ENCODE data around the gene ZNF184. TPM values are rescaled to one million over a fixed set of nuclear protein-coding genes. Genes with fewer than 3 reads are reported as not detected.
A peak's percentile ranks its signal among the peaks of the same experiment; 100 is the strongest.

The ZNF184 gene
- total and polyA plus RNA-seq, 9 of the 15 experiments (the other 6 are each of a cell fraction or from before 2014, with no cell fraction given), result 7.6 to 22.2 (median 12.8) TPM

GRCh38 chr6:27472617-27473400 lies at the start of gene ZNF184 (continued):
- peak; percentile 31 to 42 (median 37); a peak in 5 of 6 replicates for TF ChIP-seq CTCF (IDR thresholded peaks at IDR 0.05 in 2 of 3, conservative IDR thresholded peaks at IDR 0.05 in 1 of 3; ENCODE audit: insufficient read depth in 2 of 3, low read depth in 1 of 3, low read length in 3 of 3)
- no peak for TF ChIP-seq SP2 (IDR thresholded peaks at IDR 0.05; ENCODE audit: extremely low read depth, low read depth, low read length, poor library complexity, severe bottlenecking)
- no peak for TF ChIP-seq ZNF561 (CRISPR knock-in tag; conservative IDR thresholded peaks at IDR 0.05)
- TF ChIP-seq RBM22 (IDR thresholded peaks at IDR 0.05; ENCODE audit: low read depth, low read length, poor library complexity, severe bottlenecking), result peak; percentile 63
- TF ChIP-seq HNRNPH1 (optimal IDR thresholded peaks at IDR 0.05; ENCODE audit: low read depth, low read length), result no peak
- TF ChIP-seq ZFP91 (CRISPR knock-in tag; IDR thresholded peaks at IDR 0.05), result no peak; the same call in 1 of the 2 replicates
- TF ChIP-seq NRF1 (conservative IDR thresholded peaks at IDR 0.05 in 1 of 2, IDR thresholded peaks at IDR 0.05 in 1 of 2), result peak; percentile 91 to 92
- TF ChIP-seq STAT5B (CRISPR knock-in tag; IDR thresholded peaks at IDR 0.05), result no peak
- TF ChIP-seq NR2C1 (IDR thresholded peaks at IDR 0.05), result peak; percentile 59; the same call in 1 of the 2 replicates
- TF ChIP-seq NR2C1 (tag; IDR thresholded peaks at IDR 0.05), result peak; percentile 73
- peak; percentile 76 for TF ChIP-seq VEZF1 (CRISPR knock-in tag; IDR thresholded peaks at IDR 0.05)
- TF ChIP-seq ZSCAN32 (CRISPR knock-in tag; IDR thresholded peaks at IDR 0.05), result no peak
- TF ChIP-seq ZNF274 (IDR thresholded peaks at IDR 0.05; ENCODE audit: borderline replicate concordance, low read depth, low read length), result no peak

All from K562 (cell line).